GM18499 (cell line): ENCODE data around the gene ACP4.
"Not testable (repeated sequence)": the region's sequence is repeated elsewhere in the genome, so short reads cannot be mapped to it uniquely, and the experiment has no call there.

Experiments
- ATAC-seq: cut with Tn5 transposase; IDR thresholded peaks from one replicate; pipeline ENCODE4 v1.9.1; 2021; ENCODE audit warnings: moderate number of reproducible peaks; ENCODE audit not compliant: insufficient read depth, unreplicated experiment

The ACP4 gene

DNA sequence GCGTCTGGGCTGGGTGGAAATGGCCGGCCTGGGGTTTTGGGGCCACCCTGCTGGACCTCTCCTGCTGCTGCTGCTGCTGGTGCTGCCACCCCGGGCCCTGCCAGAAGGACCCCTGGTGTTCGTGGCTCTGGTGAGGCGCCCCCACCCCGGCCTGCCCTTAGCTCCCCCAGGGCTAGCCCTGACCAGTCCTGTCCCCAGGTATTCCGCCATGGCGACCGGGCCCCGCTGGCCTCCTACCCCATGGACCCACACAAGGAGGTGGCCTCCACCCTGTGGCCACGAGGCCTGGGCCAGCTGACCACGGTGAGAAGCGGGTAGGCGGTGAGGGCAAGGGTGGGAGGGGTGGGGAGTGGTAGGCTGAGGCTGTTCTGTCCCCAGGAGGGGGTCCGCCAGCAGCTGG is at the start of gene ACP4:
Gene ACP4, plus strand, starts transcription at position 20 of the 400 bp plus-strand sequence. Its CDS starts 0 bp downstream, at position 20.
- ATAC-seq, result no peak

- no peak for ATAC-seq
Measured at GRCh38 chr19:50741179-50741933, 48.9 kb upstream of the ACP4 start.

DNA sequence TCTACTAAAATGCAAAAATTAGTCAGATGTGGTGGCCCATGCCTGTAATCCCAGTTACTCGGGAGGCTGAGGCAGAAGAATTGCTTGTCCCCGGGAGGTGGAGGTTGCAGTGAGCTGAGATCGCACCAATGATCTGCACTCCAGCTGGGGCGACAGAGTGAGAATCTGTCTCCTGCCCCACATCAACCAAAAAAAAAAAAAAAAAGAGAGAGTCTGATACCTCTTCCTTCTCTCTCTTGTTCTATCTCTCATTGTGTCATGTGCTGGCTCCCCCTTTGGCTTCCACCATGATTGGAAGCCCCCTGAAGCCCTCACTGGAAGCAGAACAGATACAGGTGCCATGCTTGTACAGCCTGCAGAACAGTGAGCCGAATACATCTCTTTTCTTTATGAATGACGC is 46.7 kb upstream of the ACP4 start:
- ATAC-seq, result no peak

DNA sequence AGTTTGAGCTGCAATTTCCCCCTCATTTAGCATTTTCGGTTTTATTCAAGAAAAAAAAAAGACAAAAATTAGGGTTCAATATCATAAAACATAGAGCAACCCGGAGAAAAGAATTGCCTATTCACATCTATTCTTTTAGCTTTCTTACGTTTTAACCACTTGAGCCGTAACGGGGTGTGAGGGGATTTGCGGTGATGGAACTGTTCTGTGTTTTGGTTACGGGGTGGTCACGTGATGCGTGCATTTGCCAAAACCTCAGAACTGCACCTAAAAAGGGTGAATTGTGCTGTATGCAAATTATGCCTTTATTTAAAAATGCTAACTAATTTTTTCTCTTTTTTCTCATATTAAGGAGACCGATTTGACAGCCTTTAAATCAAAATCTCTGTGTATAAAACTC is 45.0 kb upstream of the ACP4 start:
- no peak for ATAC-seq

- not testable (repeated sequence) for ATAC-seq
Measured at GRCh38 chr19:50747141-50747540, 43.1 kb upstream of the ACP4 start.

DNA sequence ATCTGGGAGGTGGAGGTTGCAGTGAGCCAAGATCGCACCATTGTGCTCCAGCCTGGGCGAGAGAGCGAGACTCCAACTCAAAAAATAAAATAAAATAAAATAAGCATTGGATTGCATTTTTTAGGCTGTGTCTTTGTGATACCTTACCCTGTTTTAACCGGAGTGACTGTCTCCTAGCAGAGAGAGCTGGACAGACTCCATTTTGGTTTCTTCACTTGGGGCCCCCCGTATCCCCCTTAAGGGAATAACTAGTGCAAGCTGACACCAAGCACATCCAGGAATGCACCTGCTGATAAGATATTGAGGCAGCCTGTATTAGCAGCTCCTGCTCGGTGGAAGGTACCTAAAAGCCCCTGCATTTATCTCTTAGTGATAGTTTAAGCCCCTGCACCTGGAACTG is 40.7 kb upstream of the ACP4 start:
- ATAC-seq, result no peak

- ATAC-seq, result no peak
Measured at GRCh38 chr19:50750010-50750409, 40.2 kb upstream of the ACP4 start.

- no peak for ATAC-seq
Measured at GRCh38 chr19:50753879-50754278, 36.3 kb upstream of the ACP4 start.

GRCh38 chr19:50756244-50756643 is 34.0 kb upstream of the ACP4 start:
- ATAC-seq, result not testable (repeated sequence)

DNA sequence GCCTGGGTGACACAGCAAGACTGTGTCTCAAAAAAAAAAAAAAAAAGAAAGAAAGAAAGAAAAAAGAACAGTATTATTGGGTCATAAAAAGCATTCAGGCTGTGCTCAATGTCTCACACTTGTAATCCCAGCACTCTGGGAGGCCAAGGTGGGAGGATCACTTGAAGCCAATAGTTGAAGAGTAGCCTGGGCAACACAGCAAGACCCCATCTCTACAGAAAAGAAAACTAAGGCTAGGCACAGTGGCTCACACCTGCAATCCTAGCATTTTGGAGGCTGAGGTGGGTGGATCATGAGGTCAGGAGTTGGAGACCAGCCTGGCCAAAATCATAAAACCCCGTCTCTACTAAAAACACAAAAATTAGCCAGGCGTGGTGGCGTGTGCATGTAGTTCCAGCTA is 32.6 kb upstream of the ACP4 start:
- ATAC-seq, result not testable (repeated sequence)

- not testable (repeated sequence) for ATAC-seq
Measured at GRCh38 chr19:50759076-50759475, 31.1 kb upstream of the ACP4 start.

DNA sequence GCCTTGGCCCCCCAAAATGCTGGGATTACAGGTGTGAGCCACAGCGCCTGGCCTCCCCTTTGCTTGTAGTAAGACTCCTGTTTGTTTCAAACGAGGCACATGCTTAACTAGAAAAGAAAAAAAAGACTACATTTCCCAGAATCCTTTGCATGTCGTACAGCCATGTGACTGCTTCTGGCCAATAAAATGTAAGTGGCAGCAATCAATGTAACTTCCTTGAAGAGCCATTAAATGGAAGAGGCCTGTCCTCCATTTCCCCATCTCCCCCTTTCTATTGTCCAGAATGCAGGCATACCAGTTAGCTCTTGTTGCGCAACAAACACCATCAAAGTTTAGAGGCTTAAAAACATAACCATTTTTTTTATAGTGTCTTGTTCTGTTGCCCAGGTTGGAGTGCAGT is 30.3 kb upstream of the ACP4 start:
- ATAC-seq, result no peak

DNA sequence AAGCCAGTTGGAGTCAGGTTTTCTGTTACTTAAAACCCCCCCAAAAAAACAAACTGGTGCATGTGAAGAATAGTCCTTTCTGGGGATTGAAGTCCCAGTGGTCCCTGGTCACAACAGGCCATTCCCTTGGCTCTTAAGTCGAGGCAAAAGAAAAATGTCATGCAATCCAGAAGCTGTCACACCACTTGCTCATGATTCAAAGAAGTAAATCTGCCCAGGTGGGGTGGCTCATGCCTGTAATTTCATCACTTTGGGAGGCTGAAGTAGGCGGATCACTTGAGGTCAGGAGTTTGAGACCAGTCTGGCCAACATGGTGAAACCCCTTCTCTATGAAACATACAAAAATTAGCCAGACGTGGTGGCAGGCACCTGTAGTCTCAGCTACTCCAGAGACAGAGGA is 28.7 kb upstream of the ACP4 start:
- ATAC-seq, result not testable (repeated sequence)

GRCh38 chr19:50763521-50763920 is 26.7 kb upstream of the ACP4 start:
- not testable (repeated sequence) for ATAC-seq

GRCh38 chr19:50764409-50764808 is 25.8 kb upstream of the ACP4 start:
- no peak for ATAC-seq

GRCh38 chr19:50766746-50767145 is 23.5 kb upstream of the ACP4 start:
- ATAC-seq, result not testable (repeated sequence)

GRCh38 chr19:50767263-50767662 is 23.0 kb upstream of the ACP4 start:
- not testable (repeated sequence) for ATAC-seq

- ATAC-seq, result no peak
Measured at GRCh38 chr19:50768277-50768676, 21.9 kb upstream of the ACP4 start.

DNA sequence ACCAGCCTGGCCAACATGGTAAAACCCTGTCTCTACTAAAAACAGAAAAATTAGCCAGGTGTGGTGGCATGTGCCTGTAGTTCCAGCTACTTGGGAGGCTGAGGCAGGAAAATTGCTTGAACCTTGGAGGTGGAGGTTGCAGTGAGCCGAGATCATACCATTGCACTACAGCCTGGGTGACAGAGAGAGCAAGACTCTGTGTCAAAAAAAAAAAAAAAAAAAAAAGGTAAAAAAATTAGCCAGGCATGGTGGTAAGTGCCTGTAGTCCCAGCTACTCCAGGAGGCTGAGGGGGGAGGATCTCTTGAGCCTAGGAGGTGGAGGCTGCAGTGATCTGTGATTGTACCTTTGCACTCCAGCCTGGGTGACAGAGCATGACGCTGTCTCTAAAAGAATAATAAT is 20.1 kb upstream of the ACP4 start, which contains the start of gene GPR32:
Gene GPR32, plus strand, starts transcription at position 301 of the 400 bp plus-strand sequence. CDS start 137 bp downstream, outside the sequence.
- not testable (repeated sequence) for ATAC-seq

DNA sequence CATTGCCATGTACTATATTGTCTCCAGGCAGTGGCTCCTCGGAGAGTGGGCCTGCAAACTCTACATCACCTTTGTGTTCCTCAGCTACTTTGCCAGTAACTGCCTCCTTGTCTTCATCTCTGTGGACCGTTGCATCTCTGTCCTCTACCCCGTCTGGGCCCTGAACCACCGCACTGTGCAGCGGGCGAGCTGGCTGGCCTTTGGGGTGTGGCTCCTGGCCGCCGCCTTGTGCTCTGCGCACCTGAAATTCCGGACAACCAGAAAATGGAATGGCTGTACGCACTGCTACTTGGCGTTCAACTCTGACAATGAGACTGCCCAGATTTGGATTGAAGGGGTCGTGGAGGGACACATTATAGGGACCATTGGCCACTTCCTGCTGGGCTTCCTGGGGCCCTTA is 19.3 kb upstream of the ACP4 start:
- no peak for ATAC-seq

DNA sequence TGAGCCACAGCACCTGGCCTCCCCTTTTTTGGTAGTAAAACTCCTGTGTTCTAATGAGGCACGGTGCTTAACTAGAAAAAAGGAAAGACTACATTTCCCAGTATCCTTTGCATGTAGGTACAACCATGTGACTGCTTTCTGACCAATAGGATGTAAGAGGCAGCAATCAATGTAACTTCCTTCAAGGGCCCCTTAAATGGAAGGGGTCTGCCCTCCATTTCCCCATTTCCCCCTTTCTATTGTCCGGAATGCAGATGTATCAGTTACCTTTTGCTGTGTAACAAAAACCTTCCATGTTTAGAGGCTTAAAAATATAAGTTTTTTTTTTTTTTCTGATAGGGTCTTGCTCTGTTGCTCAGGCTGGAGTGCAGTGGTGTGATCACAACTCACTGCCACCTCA is 17.7 kb upstream of the ACP4 start:
- no peak for ATAC-seq

- not testable (repeated sequence) for ATAC-seq
Measured at GRCh38 chr19:50772912-50773311, 17.3 kb upstream of the ACP4 start.
